K562 (cell line): ENCODE results near the gene ESPN. TPM values are rescaled to one million over a fixed set of nuclear protein-coding genes. Genes with fewer than 3 reads are reported as not detected.

Experiments
- ATAC-seq: fragments of 200-7000 bp; cut with Tn5 transposase; 3 replicates; pipeline ENCODE4 v1.9.1; 2020; ENCODE audit warnings: moderate library complexity
- BruUV-seq: library from RNA; stranded (reverse); fragments of 400-500 nt; replicated peaks from 2 replicates; lab custom pipeline; 2021; lab: Mats Ljungman, UMichigan
- CTCF ChIA-PET: fragments of 300-600 bp; formaldehyde crosslinking; extraction: SDS; loops from one replicate; lab custom pipeline; 2021; ENCODE audit warnings: low intra/inter-chr PET ratio; lab: Yijun Ruan, JAX
- POLR2A ChIA-PET: fragments of 300-600, 350-650 bp; sonication (Branson Sonifier 250); formaldehyde crosslinking; extraction: SDS; loops from one replicate; lab custom pipeline; 2021; ENCODE audit warnings: antibody characterized with exemption, inconsistent platforms; lab: Yijun Ruan, JAX
- DNase-seq, 4 experiments: peaks; one replicate each; pipeline versions ENCODE4 v3.0.0 to v3.0.0-alpha.2; 2011 to 2018; ENCODE audit warnings: low spot score in 3 of 4, mixed read lengths in 3 of 4; ENCODE audit errors: extremely low read depth in 1 of 4
- FAIRE-seq: peaks from 2 replicates; lab custom pipeline; 2011; peaks lifted over from hg19 to GRCh38; lab: Jason Lieb, UNC
- H2AFZ ChIP-seq: 2 replicates; pipeline ENCODE4 v1.6.0; 2011; ENCODE audit warnings: low read depth, low read length, control low read depth, inconsistent platforms
- H3K27ac ChIP-seq: fragments of 200-600 bp; 3 replicates; pipeline ENCODE4 v1.8.0; 2011; ENCODE audit warnings: low read depth, mild to moderate bottlenecking, control low read depth, inconsistent platforms, low read length, moderate library complexity, mixed read lengths; ENCODE audit errors: extremely low read depth
- H3K27me3 ChIP-seq, 2 experiments: fragments of 300-600 bp in 1 of 2; 2 replicates in 1 of 2; 3 replicates in 1 of 2; pipeline versions ENCODE4 v1.6.0 to v1.8.0; 2011; ENCODE audit warnings: inconsistent platforms in 2 of 2, low read length in 2 of 2, mild to moderate bottlenecking in 1 of 2, mixed read lengths in 1 of 2, moderate library complexity in 1 of 2; ENCODE audit not compliant: control insufficient read depth in 2 of 2, insufficient read depth in 2 of 2
- H3K36me3 ChIP-seq: fragments of 300-600 bp; 3 replicates; pipeline ENCODE4 v1.8.0; 2011; ENCODE audit warnings: mild to moderate bottlenecking, low read length, inconsistent platforms; ENCODE audit not compliant: control insufficient read depth, insufficient read depth
- H3K4me1 ChIP-seq, 2 experiments: fragments of 200-600 bp in 1 of 2; replicated peaks in 1 of 2; 2 replicates in 1 of 2; 3 replicates in 1 of 2; pipeline versions ENCODE4 v1.5.1 to v1.8.0; 2011; ENCODE audit warnings: inconsistent platforms in 2 of 2, low read length in 2 of 2, mild to moderate bottlenecking in 1 of 2, mixed read lengths in 1 of 2, moderate library complexity in 1 of 2; ENCODE audit not compliant: control insufficient read depth in 2 of 2, insufficient read depth in 2 of 2
- H3K4me2 ChIP-seq: 2 replicates; pipeline ENCODE4 v1.6.1; 2011; ENCODE audit warnings: low read length, control low read depth, inconsistent platforms, mixed read lengths; ENCODE audit not compliant: insufficient read depth
- H3K4me3 ChIP-seq: fragments of 200-600 bp; sonication (generic), shearing (Covaris generic); 2 replicates; pipeline ENCODE4 v1.5.1; 2016; ENCODE audit warnings: control low read depth, inconsistent platforms
- H3K79me2 ChIP-seq: fragments of 200-600 bp; 3 replicates; pipeline ENCODE4 v1.8.0; 2011; ENCODE audit warnings: low read length, inconsistent platforms; ENCODE audit not compliant: control insufficient read depth, insufficient read depth
- H3K9ac ChIP-seq, 2 experiments: 2 replicates each; pipeline versions ENCODE4 v1.6.0 to v1.6.1; 2011; ENCODE audit warnings: low read depth in 2 of 2, low read length in 2 of 2, control low read depth in 1 of 2, inconsistent platforms in 1 of 2, mild to moderate bottlenecking in 1 of 2, mixed read lengths in 1 of 2; ENCODE audit not compliant: insufficient read depth in 1 of 2
- H3K9me1 ChIP-seq: one replicate; pipeline ENCODE4 v1.6.0; 2011; ENCODE audit warnings: inconsistent platforms, mild to moderate bottlenecking, low read length, moderate library complexity; ENCODE audit not compliant: control insufficient read depth, insufficient read depth
- H3K9me3 ChIP-seq: replicated peaks from 2 replicates; pipeline ENCODE4 v1.5.1; 2011; ENCODE audit warnings: low read depth, low read length, inconsistent platforms; ENCODE audit not compliant: control insufficient read depth, insufficient read depth
- H4K20me1 ChIP-seq: replicated peaks from 2 replicates; pipeline ENCODE4 v1.6.1; 2011; ENCODE audit warnings: low read length, inconsistent platforms, mixed read lengths; ENCODE audit not compliant: control insufficient read depth, insufficient read depth
- FOXK1 ChIP-seq: sonication (generic); formaldehyde crosslinking; IDR thresholded peaks from 2 replicates; pipeline ENCODE4 v1.8.0; 2022; ENCODE audit warnings: missing genetic modification reagents, mild to moderate bottlenecking, borderline replicate concordance
- MAFK ChIP-seq: IDR thresholded peaks from 2 replicates; pipeline ENCODE4 v1.6.1; 2011; ENCODE audit warnings: low read length, improper control_type of control experiment
- MYC ChIP-seq, 2 experiments: fragments of 250-450 bp in 1 of 2; sonication (Bioruptor Pico) in 1 of 2; IDR thresholded peaks; 2 replicates each; pipeline versions ENCODE4 v1.5.1 to v1.6.1; 2012 to 2021; ENCODE audit warnings: low read depth in 2 of 2, borderline replicate concordance in 1 of 2, improper control_type of control experiment in 1 of 2, low read length in 1 of 2, mild to moderate bottlenecking in 1 of 2, moderate library complexity in 1 of 2
- NFIC ChIP-seq: fragments of 450-650 bp; IDR thresholded peaks from 2 replicates; pipeline ENCODE4 v1.6.1; 2017; ENCODE audit warnings: mild to moderate bottlenecking, inconsistent platforms
- PCBP1 ChIP-seq: fragments of 200-400 bp; formaldehyde crosslinking; IDR thresholded peaks from 2 replicates; pipeline ENCODE4 v1.6.1; 2018; ENCODE audit warnings: mild to moderate bottlenecking, low read depth, low read length; ENCODE audit not compliant: poor library complexity, severe bottlenecking
- SRSF3 ChIP-seq: fragments of 200-400 bp; formaldehyde crosslinking; IDR thresholded peaks from 2 replicates; pipeline ENCODE4 v1.6.1; 2016; ENCODE audit warnings: mild to moderate bottlenecking, low read length, moderate library complexity; ENCODE audit not compliant: insufficient read depth
- TFAP4 ChIP-seq: sonication (generic); formaldehyde crosslinking; IDR thresholded peaks from 2 replicates; pipeline ENCODE4 v1.8.0; 2022; ENCODE audit warnings: missing genetic modification reagents, mild to moderate bottlenecking, moderate library complexity, borderline replicate concordance
- USF1 ChIP-seq: sonication (generic); formaldehyde crosslinking; IDR thresholded peaks from 2 replicates; pipeline ENCODE4 v1.9.0; 2022; ENCODE audit warnings: mild to moderate bottlenecking, missing genetic modification reagents
- ZNF146 ChIP-seq: IDR thresholded peaks from one replicate; pipeline ENCODE4 v1.6.1; 2018; ENCODE audit warnings: missing compliant biosample characterization; ENCODE audit not compliant: unreplicated experiment
- WGBS: fragments of 100-300 bp; shearing (Covaris generic); methylation state at CpG from one replicate; pipeline ENCODE4 v1.1.6; 2016; ENCODE audit warnings: low coverage, mixed read lengths; ENCODE audit not compliant: insufficient coverage; ENCODE audit errors: missing lambda C conversion rate; 5-methylcytosine and 5-hydroxymethylcytosine counted together
- in situ Hi-C: fragments of 300-500 bp; cut with MboI; formaldehyde crosslinking; loops from 4 replicates; pipeline ENCODE4 v1.15.0; 2018; ENCODE audit warnings: inconsistent platforms, mixed read lengths
- intact Hi-C: fragments of 100-400 bp; cut with micrococcal nuclease; formaldehyde crosslinking; loops from 2 replicates; pipeline ENCODE4 v1.14.2; 2022
- polyA plus RNA-seq, 8 experiments: library from polyadenylated mRNA; depleted of rRNA in 4 of 8; stranded (reverse) in 5 of 8; unstranded in 3 of 8; fragments of >200 nt; fragmentation: Nextera tagmentation in 2 of 8; fragmentation: Illumina TruSeq in 1 of 8; extraction: Ambion mirVana in 2 of 8; extraction: Trizol in 1 of 8; gene quantifications; 2 replicates each; pipeline versions ENCODE4 v1.2.1 to v1.2.3, GENCODE V29; 2011 to 2014; ENCODE audit warnings: inconsistent platforms in 1 of 8, missing spikeins in 1 of 8
- total RNA-seq, 7 experiments: library from RNA; depleted of rRNA in 6 of 7; stranded (reverse); fragments of >200 nt in 6 of 7; fragmentation: Illumina TruSeq in 2 of 7; extraction: Trizol in 2 of 7; gene quantifications; 2 replicates each; pipeline versions ENCODE4 v1.2.1 to v1.2.3, GENCODE V29; 2011 to 2021; ENCODE audit warnings: low replicate concordance in 1 of 7

ESPN gene
- total and polyA plus RNA-seq, 9 of the 15 experiments (the other 6 are each of a cell fraction or from before 2014, with no cell fraction given), result 0.07 to 1.2 (median 0.45) TPM; not detected in 3

GRCh38 chr1:6502000-6502891 lies 77.7 kb downstream of the ESPN start:
- BruUV-seq, result no TSS peak
- POLR2A ChIA-PET, result interaction anchor here (0.6 to 6.1 kb wide), 6 partner anchors 8 to 86 kb away, joined by 3 to 57 read pairs (median 3); no protein-coding TSS in a partner anchor

GRCh38 chr1:6503884-6504602 lies 79.5 kb downstream of the ESPN start:
- H3K4me1 ChIP-seq, result peaks cover 0 to 53% of the 10 kb centered on the region in 2 experiments; a peak in 2 of 5 replicates
- no peak overlapping the region for H2AFZ ChIP-seq
- DNase-seq (no peak), ATAC-seq (no peak), FAIRE-seq (no peak)
- no peaks in the 10 kb centered on the region for H3K79me2 ChIP-seq
- CTCF ChIA-PET, result no interaction called here
- H4K20me1 ChIP-seq, result peaks cover 35% of the 10 kb centered on the region
- no peaks in the 10 kb centered on the region for H3K36me3 ChIP-seq
- 6% methylated on average over 19 of the region's 20 CpGs for WGBS
- H3K27me3 ChIP-seq, result peaks cover 81 to 96% of the 10 kb centered on the region in 2 experiments
- H3K9me1 ChIP-seq, result no peaks in the 10 kb centered on the region
- intact Hi-C loops (loop anchor here (2.0 kb wide), 1 partner anchor 17 kb away; no protein-coding TSS in a partner anchor), in situ Hi-C loops (no loop called here)
- H3K9ac ChIP-seq, result no peak overlapping the region
- no peak overlapping the region for H3K27ac ChIP-seq
- H3K4me2 ChIP-seq, result no peak overlapping the region
- POLR2A ChIA-PET, result interaction anchor here (0.7 to 6.1 kb wide), 4 partner anchors 10 to 271 kb away, joined by 3 to 57 read pairs (median 3); partner anchors contain the start of gene ZBTB48
- H3K4me3 ChIP-seq, result no peak overlapping the region
- no peaks in the 10 kb centered on the region for H3K9me3 ChIP-seq
- no TSS peak for BruUV-seq
- TF ChIP-seq TFAP4 (0 out of 2 replicates have a peak, but pooled peaks have one; percentile 34), ZNF146 (CRISPR knock-in tag) (no peak), SRSF3 (no peak), FOXK1 (CRISPR knock-in tag) (no peak), USF1 (CRISPR knock-in tag) (no peak), MYC (IDR thresholded peaks at IDR 0.05; ENCODE audit: low read depth, low read length) (no peak), MYC (CRISPR knock-in tag; IDR thresholded peaks at IDR 0.05; ENCODE audit: borderline replicate concordance, low read depth) (no peak), PCBP1 (peak; percentile 57)

More at GRCh38 chr1:6502000-6502891, 77.7 kb downstream of the ESPN start:
- WGBS, result 7% methylated on average over 31 of the region's 31 CpGs
- FAIRE-seq (no peak), DNase-seq (no peak), ATAC-seq (peak; percentile 2; the same call in 1 of the 3 replicates)
- CTCF ChIA-PET, result no interaction called here
- Histone ChIP-seq H2AFZ (no peak overlapping the region), H3K4me2 (no peak overlapping the region), H3K9ac (peak overlapping the region in 1 of 2 experiments; percentile 40; a peak in 1 of 4 replicates), H3K4me3 (no peak overlapping the region), H3K27me3 (peaks cover 74 to 90% of the 10 kb centered on the region in 2 experiments), H3K9me1 (no peaks in the 10 kb centered on the region), H3K27ac (no peak overlapping the region), H3K36me3 (no peaks in the 10 kb centered on the region), H3K9me3 (no peaks in the 10 kb centered on the region), H3K4me1 (peaks cover 0 to 61% of the 10 kb centered on the region in 2 experiments; a peak in 2 of 5 replicates), H4K20me1 (peaks cover 40% of the 10 kb centered on the region), H3K79me2 (no peaks in the 10 kb centered on the region)
- in situ Hi-C loops (no loop called here), intact Hi-C loops (loop anchor here (2.0 kb wide), 1 partner anchor 15 kb away; no protein-coding TSS in a partner anchor)
- TF ChIP-seq MAFK, result no peak
- peak; percentile 70 for TF ChIP-seq NFIC
